Measurements from ENCODE around the gene MFAP5. TPM values are rescaled to one million over a fixed set of nuclear protein-coding genes. Genes with fewer than 3 reads are reported as not detected.

The MFAP5 gene
- total RNA-seq (2012; rRNA removed) (0.56 and 0.90 TPM in 2 replicates), polyA plus RNA-seq (2012; rRNA removed) (1.5 and 1.9 TPM in 2 replicates), Bru-seq, nascent RNA (percentile 13 among the genes with signal in this experiment), BruChase-seq, experiment 1, labeled RNA remaining after a 6-hour chase (percentile 18 among the genes with signal in this experiment), BruChase-seq, experiment 2, labeled RNA remaining after a 2-hour chase (percentile 21 among the genes with signal in this experiment)
- 0.67 and 2.0 TPM in 2 replicates for polyA plus RNA-seq (2012; cell fraction: cytosol; rRNA removed)
- 0.18 and 0.45 TPM in 2 replicates for polyA plus RNA-seq (2012; cell fraction: nucleus; rRNA removed; ENCODE audit: low replicate concordance)
- long read RNA-seq = 0 reads

GRCh38 chr12:8662593-8662992 lies at the start of gene MFAP5:
TSS of gene MFAP5 (minus strand) at chr12:8662826. CDS start at chr12:8662104, 722 bp downstream.
- Histone ChIP-seq H2BK120ac (ENCODE audit: low read depth, low read length) (no peak within 1 kb of the TSS), H2AK5ac (ENCODE audit: low read depth, low read length) (no peak within 1 kb of the TSS), H3K36me3 (ENCODE audit: control insufficient read depth, insufficient read depth, low read length) (no peaks in the 10 kb centered on the region), H3K14ac (replicated peaks; ENCODE audit: low read depth, low read length) (no peak within 1 kb of the TSS), H3K9me1 (ENCODE audit: insufficient read depth, low read length) (no peaks in the 10 kb centered on the region), H2BK5ac (ENCODE audit: low read depth, low read length, poor library complexity, severe bottlenecking) (no peak within 1 kb of the TSS), H3K18ac (ENCODE audit: low read depth, low read length) (no peak within 1 kb of the TSS), H2AK9ac (replicated peaks; ENCODE audit: low read depth, low read length, poor library complexity) (no peak within 1 kb of the TSS), H3K9me3 (ENCODE audit: control insufficient read depth, insufficient read depth, low read length) (no peaks in the 10 kb centered on the region), H3K4me3 (ENCODE audit: insufficient read depth, low read depth, low read length) (no peak within 1 kb of the TSS), H3K4ac (ENCODE audit: low read depth, low read length) (no peak within 1 kb of the TSS), H3K23ac (ENCODE audit: low read depth, low read length) (no peak within 1 kb of the TSS), H3K79me1 (ENCODE audit: low read depth in 1 of 2, low read length in 2 of 2) (no peaks in the 10 kb centered on the region), H3K4me2 (ENCODE audit: low read depth, low read length) (no peak within 1 kb of the TSS), H2BK15ac (ENCODE audit: low read depth, low read length) (no peak within 1 kb of the TSS), H4K5ac (ENCODE audit: low read depth, low read length) (no peak within 1 kb of the TSS), H3K9ac (ENCODE audit: low read depth, low read length) (no peak within 1 kb of the TSS), H4K91ac (ENCODE audit: insufficient read depth, low read depth, low read length) (no peak within 1 kb of the TSS), H3K56ac (ENCODE audit: extremely low read depth, insufficient read depth, low read length) (no peak within 1 kb of the TSS), H2BK20ac (ENCODE audit: low read depth, low read length) (no peak within 1 kb of the TSS), H3K27ac (ENCODE audit: insufficient read depth, low read length) (no peak within 1 kb of the TSS), H3K4me1 (ENCODE audit: control insufficient read depth, insufficient read depth, low read length) (no peaks in the 10 kb centered on the region), H3K27me3 (ENCODE audit: control insufficient read depth, insufficient read depth, low read length) (peaks cover 12% of the 10 kb centered on the region), H2AFZ (replicated peaks; ENCODE audit: low read length, poor library complexity) (no peak within 1 kb of the TSS), H4K8ac (ENCODE audit: low read depth in 2 of 2, low read length in 2 of 2) (no peak within 1 kb of the TSS), H4K20me1 (ENCODE audit: insufficient read depth, low read length) (no peaks in the 10 kb centered on the region)
- no CpG with 5 or more reads among the region's 6 CpGs for WGBS, 2 experiments (ENCODE audit: extremely low coverage in 2 of 2, insufficient read length in 1 of 2)
- POLR2A ChIA-PET (ENCODE audit: unreplicated experiment) = no interaction called here
- no peak for TF ChIP-seq POLR2A (IDR thresholded peaks at IDR 0.05; ENCODE audit: low read depth, low read length)
- TF ChIP-seq FOS (IDR thresholded peaks at IDR 0.05; ENCODE audit: low read depth, low read length) = no peak
- no peak for TF ChIP-seq MXI1 (IDR thresholded peaks at IDR 0.05; ENCODE audit: borderline replicate concordance, low read depth, low read length)
- TF ChIP-seq BHLHE40 (IDR thresholded peaks at IDR 0.05; ENCODE audit: low read depth, low read length) = no peak
- TF ChIP-seq SMC3 (IDR thresholded peaks at IDR 0.05; ENCODE audit: low read depth, low read length) = no peak
- no peak for TF ChIP-seq CEBPB (IDR thresholded peaks at IDR 0.05; ENCODE audit: low read depth, low read length)
- TF ChIP-seq RAD21 (IDR thresholded peaks at IDR 0.05; ENCODE audit: low read length) = no peak
- TF ChIP-seq CHD1 (IDR thresholded peaks at IDR 0.05; ENCODE audit: low read depth, low read length) = no peak
- no peak for TF ChIP-seq NFE2L2 (IDR thresholded peaks at IDR 0.05; ENCODE audit: low read depth, low read length)
- no peak for TF ChIP-seq ELK1 (IDR thresholded peaks at IDR 0.05; ENCODE audit: borderline replicate concordance, low read depth, low read length)
- TF ChIP-seq USF2 (IDR thresholded peaks at IDR 0.05; ENCODE audit: low read depth, low read length) = no peak
- TF ChIP-seq RFX5 (IDR thresholded peaks at IDR 0.05; ENCODE audit: low read depth, low read length) = no peak
- TF ChIP-seq CTCF (conservative IDR thresholded peaks at IDR 0.05; ENCODE audit: low read depth, low read length) = no peak
- no peak for TF ChIP-seq MAZ (IDR thresholded peaks at IDR 0.05; ENCODE audit: borderline replicate concordance, low read depth, low read length)
- no peak for TF ChIP-seq RCOR1 (IDR thresholded peaks at IDR 0.05; ENCODE audit: insufficient replicate concordance, low read length)
- no peak for TF ChIP-seq MAFK (IDR thresholded peaks at IDR 0.05; ENCODE audit: low read depth, low read length)
- peak; percentile 25 for DNase-seq
- in situ Hi-C loops (cut with MboI; ENCODE audit: low sequenced_read_pairs) = no loop called here
- dilution Hi-C loops (cut with HindIII; ENCODE audit: low sequenced_read_pairs, unreplicated experiment) = no loop called here
- intact Hi-C loops (cut with micrococcal nuclease) = no loop called here
- CTCF ChIA-PET = no interaction called here
- no TSS peak for BruUV-seq (replicated peaks)
- ATAC-seq (ENCODE audit: low read depth) = no peak
